OCI-LY3 (cell line): ENCODE data around the gene PSMG3.

Experiments used
- EZH2phosphoT487 ChIP-seq: fragments of 200-600 bp; shearing (Covaris generic); IDR thresholded peaks from 2 replicates; pipeline ENCODE4 v1.6.1; 2018; ENCODE audit warnings: antibody characterized with exemption, mixed run types, low read depth
- TF ChIP-seq, protein P1 (sequence below): fragments of 200-600, 300-600 bp; sonication (generic); IDR thresholded peaks from 2 replicates; pipeline ENCODE4 v1.5.1; 2014; ENCODE audit warnings: antibody characterized with exemption, low read length, low read depth

DNA sequence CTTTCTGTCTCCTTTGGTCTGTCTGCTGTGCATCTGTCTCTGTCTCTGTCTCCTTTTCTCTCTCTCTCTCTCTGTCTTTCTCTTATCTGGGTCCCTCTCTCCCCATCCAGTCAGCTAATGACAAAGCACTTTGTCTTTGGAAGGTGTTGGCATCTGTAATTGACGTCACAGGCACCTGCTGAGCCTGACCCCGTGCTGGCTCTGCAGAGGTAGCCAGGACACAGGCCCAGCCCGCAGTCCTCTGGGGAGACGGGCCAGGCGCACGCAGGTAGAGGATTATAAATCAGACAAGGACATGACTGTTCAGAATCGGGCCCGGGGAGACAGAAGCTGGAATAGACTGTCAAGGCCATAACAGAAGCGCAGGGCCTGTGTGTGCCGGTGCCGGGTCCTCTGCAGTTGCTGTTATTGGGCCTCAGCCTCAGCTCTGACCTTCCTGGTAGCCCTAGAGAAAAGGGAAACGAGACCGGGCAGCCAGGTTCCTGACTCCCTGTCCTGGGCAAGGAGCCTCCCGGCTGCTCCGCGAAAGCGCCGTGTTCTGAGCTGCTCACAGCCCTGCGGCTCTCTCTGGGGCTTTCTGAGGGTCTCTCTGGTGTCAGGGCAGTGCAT, 10.7 kb upstream of the PSMG3 start:
- TF ChIP-seq, protein P1, sequence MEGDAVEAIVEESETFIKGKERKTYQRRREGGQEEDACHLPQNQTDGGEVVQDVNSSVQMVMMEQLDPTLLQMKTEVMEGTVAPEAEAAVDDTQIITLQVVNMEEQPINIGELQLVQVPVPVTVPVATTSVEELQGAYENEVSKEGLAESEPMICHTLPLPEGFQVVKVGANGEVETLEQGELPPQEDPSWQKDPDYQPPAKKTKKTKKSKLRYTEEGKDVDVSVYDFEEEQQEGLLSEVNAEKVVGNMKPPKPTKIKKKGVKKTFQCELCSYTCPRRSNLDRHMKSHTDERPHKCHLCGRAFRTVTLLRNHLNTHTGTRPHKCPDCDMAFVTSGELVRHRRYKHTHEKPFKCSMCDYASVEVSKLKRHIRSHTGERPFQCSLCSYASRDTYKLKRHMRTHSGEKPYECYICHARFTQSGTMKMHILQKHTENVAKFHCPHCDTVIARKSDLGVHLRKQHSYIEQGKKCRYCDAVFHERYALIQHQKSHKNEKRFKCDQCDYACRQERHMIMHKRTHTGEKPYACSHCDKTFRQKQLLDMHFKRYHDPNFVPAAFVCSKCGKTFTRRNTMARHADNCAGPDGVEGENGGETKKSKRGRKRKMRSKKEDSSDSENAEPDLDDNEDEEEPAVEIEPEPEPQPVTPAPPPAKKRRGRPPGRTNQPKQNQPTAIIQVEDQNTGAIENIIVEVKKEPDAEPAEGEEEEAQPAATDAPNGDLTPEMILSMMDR: no peak
- no peak for TF ChIP-seq EZH2phosphoT487
